ENCODE results near the gene ATP9A. TPM values are rescaled to one million over a fixed set of nuclear protein-coding genes. Genes with fewer than 3 reads are reported as not detected.
A peak's percentile ranks its signal among the peaks of the same experiment; 100 is the strongest.

ATP9A gene
- total RNA-seq, 6 experiments from 2014 or later: 10.5 to 17.4 (median 13.0) TPM

DNA sequence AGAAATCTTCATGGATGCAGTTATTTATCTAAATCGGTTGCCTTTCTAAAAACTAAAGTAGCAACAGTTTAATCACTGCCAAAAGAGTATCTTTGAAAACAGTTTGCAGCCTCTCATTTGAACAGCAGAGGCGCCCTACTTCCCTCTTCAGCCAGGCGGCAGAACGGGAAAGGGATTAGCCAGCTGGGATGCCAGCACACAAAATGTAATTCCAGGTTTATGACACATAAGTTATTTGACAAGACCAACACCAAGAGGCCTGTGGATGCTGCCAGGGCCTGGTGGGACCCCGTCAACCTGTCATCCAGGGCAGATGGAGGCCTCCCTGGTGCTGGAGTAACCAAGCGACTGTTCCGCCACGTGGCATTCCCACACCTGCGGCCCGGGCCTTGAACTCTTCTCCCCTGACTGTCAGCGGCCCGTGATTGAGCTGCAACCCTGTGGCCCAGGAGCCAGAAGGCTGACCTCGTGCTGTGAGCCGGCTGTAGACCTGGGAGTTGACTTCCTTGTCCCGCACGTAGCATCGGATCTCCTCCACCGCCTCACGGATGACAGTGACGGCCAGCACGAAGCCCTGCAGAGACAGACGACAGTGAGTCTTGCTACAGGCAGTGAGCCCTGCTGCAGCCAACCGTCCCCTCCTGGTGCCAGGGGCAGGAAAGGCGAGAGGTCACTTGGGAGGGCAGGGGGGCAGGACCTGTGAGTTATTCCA is 55.5 kb downstream of the ATP9A start:
- no peaks in the 10 kb centered on the region for H3K36me3 ChIP-seq

DNA sequence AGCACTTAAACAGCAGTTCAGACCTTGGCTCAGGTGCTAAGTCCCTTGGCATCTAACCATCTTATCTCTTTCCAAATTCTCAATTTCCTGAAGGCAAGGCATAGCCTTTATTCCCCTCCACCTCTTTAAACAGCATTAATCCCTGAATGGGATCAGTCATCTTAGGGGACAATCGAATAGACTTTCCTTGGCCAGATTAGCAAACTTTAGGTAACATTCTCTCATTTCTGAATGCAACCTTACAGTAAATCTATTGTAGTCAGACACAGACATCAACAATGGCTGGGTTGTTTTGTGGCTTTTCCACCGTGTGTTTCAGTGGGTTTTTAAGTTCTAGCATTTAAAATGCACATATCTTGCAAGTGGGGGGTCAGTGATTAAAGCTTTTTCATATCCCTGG is 56.8 kb downstream of the ATP9A start:
- Histone ChIP-seq H3K4me3 (no peak overlapping the region), H3K27me3 (no peaks in the 10 kb centered on the region), H3K36me3 (no peaks in the 10 kb centered on the region), H3K4me1 (no peaks in the 10 kb centered on the region), H3K27ac (no peak overlapping the region), H3K9me3 (no peaks in the 10 kb centered on the region)
- ATAC-seq (no peak), DNase-seq (no peak)
- TF ChIP-seq, protein P1, sequence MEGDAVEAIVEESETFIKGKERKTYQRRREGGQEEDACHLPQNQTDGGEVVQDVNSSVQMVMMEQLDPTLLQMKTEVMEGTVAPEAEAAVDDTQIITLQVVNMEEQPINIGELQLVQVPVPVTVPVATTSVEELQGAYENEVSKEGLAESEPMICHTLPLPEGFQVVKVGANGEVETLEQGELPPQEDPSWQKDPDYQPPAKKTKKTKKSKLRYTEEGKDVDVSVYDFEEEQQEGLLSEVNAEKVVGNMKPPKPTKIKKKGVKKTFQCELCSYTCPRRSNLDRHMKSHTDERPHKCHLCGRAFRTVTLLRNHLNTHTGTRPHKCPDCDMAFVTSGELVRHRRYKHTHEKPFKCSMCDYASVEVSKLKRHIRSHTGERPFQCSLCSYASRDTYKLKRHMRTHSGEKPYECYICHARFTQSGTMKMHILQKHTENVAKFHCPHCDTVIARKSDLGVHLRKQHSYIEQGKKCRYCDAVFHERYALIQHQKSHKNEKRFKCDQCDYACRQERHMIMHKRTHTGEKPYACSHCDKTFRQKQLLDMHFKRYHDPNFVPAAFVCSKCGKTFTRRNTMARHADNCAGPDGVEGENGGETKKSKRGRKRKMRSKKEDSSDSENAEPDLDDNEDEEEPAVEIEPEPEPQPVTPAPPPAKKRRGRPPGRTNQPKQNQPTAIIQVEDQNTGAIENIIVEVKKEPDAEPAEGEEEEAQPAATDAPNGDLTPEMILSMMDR (IDR thresholded peaks at IDR 0.05): no peak
- TF ChIP-seq POLR2A (IDR thresholded peaks at IDR 0.05): no peak
- intact Hi-C loops (cut with DNase I): no loop called here
- 94% methylated on average over 2 of the region's 2 CpGs for WGBS (ENCODE audit: insufficient coverage, low coverage, low lambda C conversion rate, missing lambda C conversion rate)

More for the DNA sequence above, 55.5 kb downstream of the ATP9A start:
- Histone ChIP-seq H3K4me3 (no peak overlapping the region), H3K4me1 (no peaks in the 10 kb centered on the region), H3K27ac (no peak overlapping the region), H3K27me3 (no peaks in the 10 kb centered on the region), H3K9me3 (no peaks in the 10 kb centered on the region)
- ATAC-seq (peak in 2 of 4 donors; percentile 14 to 35), DNase-seq (no peak)
- intact Hi-C loops (cut with DNase I): no loop called here
- TF ChIP-seq POLR2A (IDR thresholded peaks at IDR 0.05): no peak
- TF ChIP-seq, protein P1 (IDR thresholded peaks at IDR 0.05): peak in 3 of 4 donors; percentile 15 to 36 (median 17)
- 43% methylated on average over 5 of the region's 24 CpGs for WGBS (ENCODE audit: insufficient coverage, low coverage, low lambda C conversion rate, missing lambda C conversion rate)

DNA sequence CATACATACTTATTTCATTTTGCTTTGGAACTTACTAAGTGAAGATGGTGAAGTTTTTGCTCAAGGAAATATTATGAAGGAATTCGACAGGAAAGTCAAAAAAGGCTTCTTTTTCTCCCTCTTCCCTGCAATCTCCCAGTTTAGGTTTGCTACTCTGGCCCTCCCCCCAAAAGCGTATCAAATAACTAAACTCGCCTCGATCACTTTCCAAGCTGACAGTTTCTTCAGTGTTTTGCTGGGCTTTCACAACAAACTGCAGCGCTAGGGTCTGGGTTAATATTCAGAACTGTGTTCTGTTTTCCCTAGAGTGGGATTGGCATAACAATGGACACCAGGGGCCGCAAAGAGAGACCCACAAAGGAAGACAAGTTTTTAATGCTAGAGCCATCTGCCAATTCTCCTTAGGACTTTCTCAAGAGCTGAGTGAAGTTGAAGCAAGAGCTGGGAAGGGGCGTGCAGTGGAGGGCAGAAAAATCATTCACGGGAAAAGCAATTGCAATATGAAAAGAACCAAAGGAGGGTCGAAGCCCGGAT is 57.8 kb downstream of the ATP9A start:
- Histone ChIP-seq H3K27ac (no peak overlapping the region), H3K36me3 (no peaks in the 10 kb centered on the region), H3K4me3 (no peak overlapping the region), H3K27me3 (no peaks in the 10 kb centered on the region), H3K4me1 (no peaks in the 10 kb centered on the region), H3K9me3 (no peaks in the 10 kb centered on the region)
- TF ChIP-seq POLR2A (IDR thresholded peaks at IDR 0.05): no peak
- TF ChIP-seq, protein P1 (IDR thresholded peaks at IDR 0.05): no peak
- intact Hi-C loops (cut with DNase I): no loop called here
- ATAC-seq (no peak), DNase-seq (no peak)
- WGBS (ENCODE audit: insufficient coverage, low coverage, low lambda C conversion rate, missing lambda C conversion rate): 74% methylated on average over 9 of the region's 10 CpGs

DNA sequence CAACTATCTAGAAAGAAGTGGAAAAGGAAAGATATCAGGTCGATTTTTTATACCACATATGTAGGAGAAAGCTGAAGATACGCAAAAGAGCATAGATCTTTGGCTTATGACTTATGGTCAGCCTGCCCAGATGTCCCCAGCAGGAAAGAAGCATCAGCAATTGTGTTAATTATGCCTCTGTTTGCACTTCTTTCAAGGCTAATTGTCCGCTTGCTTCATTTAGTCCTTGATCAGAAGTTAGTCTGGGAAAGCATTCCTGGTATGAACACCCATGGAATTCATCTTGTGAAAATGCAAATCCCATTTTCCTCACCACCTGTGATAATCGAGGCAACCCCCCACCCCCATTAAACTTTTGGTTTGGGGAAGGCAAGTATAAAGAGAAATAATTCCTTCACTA is 62.8 kb downstream of the ATP9A start:
- intact Hi-C loops (cut with DNase I): no loop called here

More for the DNA sequence above, 62.8 kb downstream of the ATP9A start:
- no peak for DNase-seq
- no peaks in the 10 kb centered on the region for H3K36me3 ChIP-seq
- H3K27me3 ChIP-seq: no peaks in the 10 kb centered on the region
- no peak overlapping the region for H3K27ac ChIP-seq
- 66% methylated on average over 4 of the region's 4 CpGs for WGBS (ENCODE audit: insufficient coverage, low coverage, low lambda C conversion rate, missing lambda C conversion rate)
- H3K4me3 ChIP-seq: no peak overlapping the region
- peaks cover 0 to 12% (median 3%) of the 10 kb centered on the region in 4 donors for H3K4me1 ChIP-seq
- H3K9me3 ChIP-seq: no peaks in the 10 kb centered on the region
- TF ChIP-seq, protein P1 (IDR thresholded peaks at IDR 0.05): no peak
- no peak for TF ChIP-seq POLR2A (IDR thresholded peaks at IDR 0.05)
- ATAC-seq: no peak

Data from right lobe of liver (tissue), 6 donors.